Neural cell (in vitro differentiated cells): ENCODE data around the gene WNT4. TPM values are rescaled to one million over a fixed set of nuclear protein-coding genes. Genes with fewer than 3 reads are reported as not detected.

Source experiments
- H2AFZ ChIP-seq: fragments of 200-600, 300-800 bp; sonication (generic), shearing (Covaris generic); 2 replicates; pipeline ENCODE4 v1.6.0; 2014; ENCODE audit warnings: low read depth, mild to moderate bottlenecking, antibody characterized with exemption, low read length, moderate library complexity
- H3F3A ChIP-seq: fragments of 200-600 bp; shearing (Covaris generic); 2 replicates; pipeline ENCODE4 v1.6.1; 2016; ENCODE audit warnings: mild to moderate bottlenecking, moderate library complexity, mixed read lengths, antibody characterized with exemption, low read length; ENCODE audit not compliant: insufficient read depth, poor library complexity, severe bottlenecking
- H3K27ac ChIP-seq: fragments of 200-600, 300-800 bp; sonication (generic), shearing (Covaris generic); 2 replicates; pipeline ENCODE4 v1.5.1; 2014; ENCODE audit warnings: mild to moderate bottlenecking, low read length, moderate library complexity
- H3K27me3 ChIP-seq: fragments of 300-800, 200-600 bp; sonication (generic), shearing (Covaris generic); 2 replicates; pipeline ENCODE4 v1.6.0; 2014; ENCODE audit warnings: mild to moderate bottlenecking, low read depth, low read length, moderate library complexity; ENCODE audit not compliant: insufficient read depth
- H3K36me3 ChIP-seq: fragments of 300-800, 200-600 bp; sonication (generic), shearing (Covaris generic); 2 replicates; pipeline ENCODE4 v1.5.1; 2014; ENCODE audit warnings: mild to moderate bottlenecking, antibody characterized with exemption, low read length, moderate library complexity; ENCODE audit not compliant: insufficient read depth
- H3K4me2 ChIP-seq: fragments of 300-800, 200-600 bp; sonication (generic), shearing (Covaris generic); 2 replicates; pipeline ENCODE4 v1.6.0; 2014; ENCODE audit warnings: mild to moderate bottlenecking, low read length
- H3K4me3 ChIP-seq: fragments of 300-800, 200-600 bp; sonication (generic), shearing (Covaris generic); 2 replicates; pipeline ENCODE4 v1.5.1; 2014; ENCODE audit warnings: mild to moderate bottlenecking, low read length, moderate library complexity
- H3K79me2 ChIP-seq: fragments of 200-600 bp; shearing (Covaris generic); replicated peaks from 2 replicates; pipeline ENCODE4 v1.6.0; 2014; ENCODE audit warnings: mild to moderate bottlenecking, low read length, moderate library complexity; ENCODE audit not compliant: insufficient read depth
- H3K9ac ChIP-seq: fragments of 300-800, 200-600 bp; sonication (generic), shearing (Covaris generic); 2 replicates; pipeline ENCODE4 v1.6.1; 2016; ENCODE audit warnings: mild to moderate bottlenecking, low read length, mixed read lengths
- H3K9me2 ChIP-seq: fragments of 200-600 bp; shearing (Covaris generic); 2 replicates; pipeline ENCODE4 v1.6.1; 2016; ENCODE audit warnings: mild to moderate bottlenecking, low read length, mixed read lengths; ENCODE audit not compliant: insufficient read depth
- H3K9me3 ChIP-seq: fragments of 200-600, 300-800 bp; sonication (generic), shearing (Covaris generic); 2 replicates; pipeline ENCODE4 v1.6.1; 2016; ENCODE audit warnings: mild to moderate bottlenecking, mixed run types, low read length, moderate library complexity, mixed read lengths
- H4K20me1 ChIP-seq: fragments of 200-600 bp; shearing (Covaris generic); 2 replicates; pipeline ENCODE4 v1.6.1; 2016; ENCODE audit warnings: mild to moderate bottlenecking, mixed run types; ENCODE audit not compliant: insufficient read depth
- EP300 ChIP-seq: fragments of 450-650 bp; conservative IDR thresholded peaks from 2 replicates; pipeline ENCODE4 v1.6.1; 2014; ENCODE audit warnings: antibody characterized with exemption, mild to moderate bottlenecking, moderate library complexity; ENCODE audit not compliant: poor library complexity, severe bottlenecking
- EZH2 ChIP-seq: fragments of 200-600, 300-800 bp; shearing (Covaris generic), sonication (generic); IDR thresholded peaks from 2 replicates; pipeline ENCODE4 v1.6.1; 2014; ENCODE audit warnings: antibody characterized with exemption, low read length, borderline replicate concordance, mild to moderate bottlenecking; ENCODE audit not compliant: insufficient read depth, poor library complexity, severe bottlenecking
- MXI1 ChIP-seq: fragments of 450-650 bp; conservative IDR thresholded peaks from 2 replicates; pipeline ENCODE4 v1.6.1; 2014; ENCODE audit warnings: antibody characterized with exemption, mild to moderate bottlenecking; ENCODE audit not compliant: poor library complexity, severe bottlenecking
- POLR2AphosphoS5 ChIP-seq: IDR thresholded peaks from 2 replicates; pipeline ENCODE4 v1.6.1; 2012
- RAD21 ChIP-seq: fragments of 450-650 bp; conservative IDR thresholded peaks from 2 replicates; pipeline ENCODE4 v1.6.1; 2014; ENCODE audit warnings: antibody characterized with exemption, mild to moderate bottlenecking, moderate library complexity
- REST ChIP-seq: IDR thresholded peaks from 2 replicates; pipeline ENCODE4 v1.6.1; 2012; ENCODE audit warnings: borderline replicate concordance
- SMC3 ChIP-seq: fragments of 450-650 bp; conservative IDR thresholded peaks from 2 replicates; pipeline ENCODE4 v1.6.1; 2014; ENCODE audit warnings: antibody characterized with exemption, mild to moderate bottlenecking, moderate library complexity; ENCODE audit not compliant: poor library complexity
- TAF1 ChIP-seq: IDR thresholded peaks from 2 replicates; pipeline ENCODE4 v1.6.1; 2012; ENCODE audit warnings: low read depth
- polyA plus RNA-seq: library from polyadenylated mRNA; depleted of rRNA; stranded (reverse); fragments of >200 nt; gene quantifications from 2 replicates; pipeline ENCODE4 v1.2.3, GENCODE V29; 2014
- TF ChIP-seq, protein P1 (sequence below): fragments of 450-650 bp; IDR thresholded peaks from 2 replicates; pipeline ENCODE4 v1.5.1; 2014; ENCODE audit warnings: antibody characterized with exemption, mild to moderate bottlenecking, moderate library complexity; ENCODE audit not compliant: poor library complexity, severe bottlenecking

Gene WNT4
- polyA plus RNA-seq, 1 donor from 2014 or later = 5.1 TPM

DNA sequence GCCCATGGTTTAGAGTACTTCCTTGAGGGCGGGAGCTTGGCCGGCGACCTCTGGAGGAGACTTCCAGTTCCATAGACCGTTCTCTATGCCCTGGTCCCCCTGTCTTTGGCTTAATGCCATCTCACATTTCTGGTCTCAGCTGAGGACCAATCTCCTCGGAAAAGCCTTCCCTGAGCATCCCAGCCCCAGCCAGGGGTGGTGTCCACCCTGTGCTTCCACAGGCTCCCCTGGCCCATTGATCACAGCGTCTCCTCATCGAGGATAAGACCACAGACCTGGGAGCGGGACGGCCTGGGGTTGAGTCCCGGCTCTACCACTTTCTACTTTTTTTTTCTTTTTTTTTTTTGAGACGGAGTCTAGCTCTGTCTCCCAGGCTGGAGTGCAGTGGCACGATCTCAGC is 14.5 kb downstream of the WNT4 start:
- Histone ChIP-seq H3K9me2 (no peaks in the 10 kb centered on the region), H4K20me1 (no peaks in the 10 kb centered on the region), H3K27ac (no peak overlapping the region), H3K4me2 (no peak overlapping the region), H3K9ac (no peak overlapping the region), H3K4me3 (no peak overlapping the region), H3K9me3 (no peaks in the 10 kb centered on the region), H3K79me2 (no peaks in the 10 kb centered on the region), H3K36me3 (no peaks in the 10 kb centered on the region), H2AFZ (no peak overlapping the region), H3F3A (no peaks in the 10 kb centered on the region), H3K27me3 (no peaks in the 10 kb centered on the region)
- TF ChIP-seq SMC3 (no peak), MXI1 (no peak), RAD21 (no peak), TAF1 (no peak)
- TF ChIP-seq, protein P1, sequence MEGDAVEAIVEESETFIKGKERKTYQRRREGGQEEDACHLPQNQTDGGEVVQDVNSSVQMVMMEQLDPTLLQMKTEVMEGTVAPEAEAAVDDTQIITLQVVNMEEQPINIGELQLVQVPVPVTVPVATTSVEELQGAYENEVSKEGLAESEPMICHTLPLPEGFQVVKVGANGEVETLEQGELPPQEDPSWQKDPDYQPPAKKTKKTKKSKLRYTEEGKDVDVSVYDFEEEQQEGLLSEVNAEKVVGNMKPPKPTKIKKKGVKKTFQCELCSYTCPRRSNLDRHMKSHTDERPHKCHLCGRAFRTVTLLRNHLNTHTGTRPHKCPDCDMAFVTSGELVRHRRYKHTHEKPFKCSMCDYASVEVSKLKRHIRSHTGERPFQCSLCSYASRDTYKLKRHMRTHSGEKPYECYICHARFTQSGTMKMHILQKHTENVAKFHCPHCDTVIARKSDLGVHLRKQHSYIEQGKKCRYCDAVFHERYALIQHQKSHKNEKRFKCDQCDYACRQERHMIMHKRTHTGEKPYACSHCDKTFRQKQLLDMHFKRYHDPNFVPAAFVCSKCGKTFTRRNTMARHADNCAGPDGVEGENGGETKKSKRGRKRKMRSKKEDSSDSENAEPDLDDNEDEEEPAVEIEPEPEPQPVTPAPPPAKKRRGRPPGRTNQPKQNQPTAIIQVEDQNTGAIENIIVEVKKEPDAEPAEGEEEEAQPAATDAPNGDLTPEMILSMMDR = no peak

DNA sequence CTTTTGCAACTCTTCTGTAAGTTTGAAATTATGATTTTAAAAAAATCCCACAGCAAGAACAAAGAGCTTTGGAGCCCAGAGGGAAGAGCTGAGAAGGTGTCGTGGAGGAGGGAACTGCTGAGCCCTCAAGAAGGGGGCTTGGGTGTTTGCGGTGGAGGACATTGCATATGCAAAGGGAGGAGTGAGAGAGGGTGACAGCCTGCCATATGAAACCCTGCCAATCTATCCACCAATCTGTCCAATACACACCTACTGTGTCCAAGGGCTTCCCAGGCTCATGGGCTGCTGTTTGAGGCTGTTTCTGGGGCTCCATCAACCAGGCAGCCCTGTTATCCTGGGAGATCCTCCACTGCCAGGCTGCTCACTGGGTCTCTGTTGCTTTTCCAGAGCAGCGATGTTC is 15.2 kb downstream of the WNT4 start:
- H3K9me3 ChIP-seq = no peaks in the 10 kb centered on the region
- H3K27ac ChIP-seq = no peak overlapping the region
- H2AFZ ChIP-seq = no peak overlapping the region
- no peaks in the 10 kb centered on the region for H4K20me1 ChIP-seq
- H3K27me3 ChIP-seq = no peaks in the 10 kb centered on the region
- no peak overlapping the region for H3K4me3 ChIP-seq
- H3K9ac ChIP-seq = no peak overlapping the region
- no peaks in the 10 kb centered on the region for H3K9me2 ChIP-seq
- H3F3A ChIP-seq = no peaks in the 10 kb centered on the region
- no peak overlapping the region for H3K4me2 ChIP-seq
- H3K36me3 ChIP-seq = no peaks in the 10 kb centered on the region
- no peaks in the 10 kb centered on the region for H3K79me2 ChIP-seq
- TF ChIP-seq EP300 = no peak
- no peak for TF ChIP-seq EZH2
- TF ChIP-seq, protein P1 = no peak
- no peak for TF ChIP-seq RAD21
- TF ChIP-seq MXI1 = no peak

DNA sequence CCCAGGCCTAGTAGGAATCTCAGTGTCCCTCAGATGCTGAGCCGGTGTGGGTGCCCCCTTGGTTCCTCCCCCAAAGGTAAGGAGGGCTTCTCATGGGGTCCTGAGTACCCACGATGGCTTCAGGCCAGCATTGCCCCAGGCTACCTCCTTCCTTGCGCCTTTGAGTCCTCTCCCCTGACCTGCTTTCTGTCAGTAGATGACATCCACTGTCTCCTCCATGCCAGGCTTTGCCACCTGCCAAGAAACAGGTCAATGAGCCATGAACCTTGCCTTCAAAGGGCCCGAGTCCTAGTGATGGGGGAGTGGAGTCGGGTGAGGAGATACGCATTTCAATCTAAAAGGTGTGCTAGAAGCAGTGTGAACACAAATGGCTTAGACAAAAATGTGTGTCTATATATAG is 15.6 kb downstream of the WNT4 start:
- H3K4me3 ChIP-seq = no peak overlapping the region
- H3K9me2 ChIP-seq = no peaks in the 10 kb centered on the region
- H3K79me2 ChIP-seq = no peaks in the 10 kb centered on the region
- H3K27ac ChIP-seq = no peak overlapping the region
- no peaks in the 10 kb centered on the region for H4K20me1 ChIP-seq
- H3K36me3 ChIP-seq = no peaks in the 10 kb centered on the region
- no peaks in the 10 kb centered on the region for H3F3A ChIP-seq
- no peak for TF ChIP-seq MXI1
- TF ChIP-seq REST = no peak
- no peak for TF ChIP-seq SMC3
- no peak for TF ChIP-seq RAD21
- TF ChIP-seq, protein P1 = no peak
- TF ChIP-seq POLR2AphosphoS5 = no peak
- TF ChIP-seq EZH2 = no peak
- TF ChIP-seq TAF1 = no peak
- no peak for TF ChIP-seq EP300
- H3K9me3 ChIP-seq = no peaks in the 10 kb centered on the region
- H3K27me3 ChIP-seq = no peaks in the 10 kb centered on the region
- H2AFZ ChIP-seq = no peak overlapping the region
- no peak overlapping the region for H3K9ac ChIP-seq
- H3K4me2 ChIP-seq = no peak overlapping the region
